K562 (cell line): ENCODE results near the gene EMP2. TPM values are rescaled to one million over a fixed set of nuclear protein-coding genes. Genes with fewer than 3 reads are reported as not detected.
A peak's percentile ranks its signal among the peaks of the same experiment; 100 is the strongest.

Experiments
- ATAC-seq: fragments of 200-7000 bp; cut with Tn5 transposase; 3 replicates; pipeline ENCODE4 v1.9.1; 2020; ENCODE audit warnings: moderate library complexity
- BruUV-seq: library from RNA; stranded (reverse); fragments of 400-500 nt; replicated peaks from 2 replicates; lab custom pipeline; 2021; lab: Mats Ljungman, UMichigan
- CTCF ChIA-PET: fragments of 300-600 bp; formaldehyde crosslinking; extraction: SDS; loops from one replicate; lab custom pipeline; 2021; ENCODE audit warnings: low intra/inter-chr PET ratio; lab: Yijun Ruan, JAX
- POLR2A ChIA-PET: fragments of 300-600, 350-650 bp; sonication (Branson Sonifier 250); formaldehyde crosslinking; extraction: SDS; loops from one replicate; lab custom pipeline; 2021; ENCODE audit warnings: antibody characterized with exemption, inconsistent platforms; lab: Yijun Ruan, JAX
- DNase-seq, 4 experiments: peaks; one replicate each; pipeline versions ENCODE4 v3.0.0 to v3.0.0-alpha.2; 2011 to 2018; ENCODE audit warnings: low spot score in 3 of 4, mixed read lengths in 3 of 4; ENCODE audit errors: extremely low read depth in 1 of 4
- FAIRE-seq: peaks from 2 replicates; lab custom pipeline; 2011; peaks lifted over from hg19 to GRCh38; lab: Jason Lieb, UNC
- H2AFZ ChIP-seq: 2 replicates; pipeline ENCODE4 v1.6.0; 2011; ENCODE audit warnings: low read depth, low read length, control low read depth, inconsistent platforms
- H3K27ac ChIP-seq: fragments of 200-600 bp; 3 replicates; pipeline ENCODE4 v1.8.0; 2011; ENCODE audit warnings: low read depth, mild to moderate bottlenecking, control low read depth, inconsistent platforms, low read length, moderate library complexity, mixed read lengths; ENCODE audit errors: extremely low read depth
- H3K27me3 ChIP-seq, 2 experiments: fragments of 300-600 bp in 1 of 2; 2 replicates in 1 of 2; 3 replicates in 1 of 2; pipeline versions ENCODE4 v1.6.0 to v1.8.0; 2011; ENCODE audit warnings: inconsistent platforms in 2 of 2, low read length in 2 of 2, mild to moderate bottlenecking in 1 of 2, mixed read lengths in 1 of 2, moderate library complexity in 1 of 2; ENCODE audit not compliant: control insufficient read depth in 2 of 2, insufficient read depth in 2 of 2
- H3K36me3 ChIP-seq: fragments of 300-600 bp; 3 replicates; pipeline ENCODE4 v1.8.0; 2011; ENCODE audit warnings: mild to moderate bottlenecking, low read length, inconsistent platforms; ENCODE audit not compliant: control insufficient read depth, insufficient read depth
- H3K4me1 ChIP-seq, 2 experiments: fragments of 200-600 bp in 1 of 2; replicated peaks in 1 of 2; 2 replicates in 1 of 2; 3 replicates in 1 of 2; pipeline versions ENCODE4 v1.5.1 to v1.8.0; 2011; ENCODE audit warnings: inconsistent platforms in 2 of 2, low read length in 2 of 2, mild to moderate bottlenecking in 1 of 2, mixed read lengths in 1 of 2, moderate library complexity in 1 of 2; ENCODE audit not compliant: control insufficient read depth in 2 of 2, insufficient read depth in 2 of 2
- H3K4me2 ChIP-seq: 2 replicates; pipeline ENCODE4 v1.6.1; 2011; ENCODE audit warnings: low read length, control low read depth, inconsistent platforms, mixed read lengths; ENCODE audit not compliant: insufficient read depth
- H3K4me3 ChIP-seq: fragments of 200-600 bp; sonication (generic), shearing (Covaris generic); 2 replicates; pipeline ENCODE4 v1.5.1; 2016; ENCODE audit warnings: control low read depth, inconsistent platforms
- H3K79me2 ChIP-seq: fragments of 200-600 bp; 3 replicates; pipeline ENCODE4 v1.8.0; 2011; ENCODE audit warnings: low read length, inconsistent platforms; ENCODE audit not compliant: control insufficient read depth, insufficient read depth
- H3K9ac ChIP-seq, 2 experiments: 2 replicates each; pipeline versions ENCODE4 v1.6.0 to v1.6.1; 2011; ENCODE audit warnings: low read depth in 2 of 2, low read length in 2 of 2, control low read depth in 1 of 2, inconsistent platforms in 1 of 2, mild to moderate bottlenecking in 1 of 2, mixed read lengths in 1 of 2; ENCODE audit not compliant: insufficient read depth in 1 of 2
- H3K9me1 ChIP-seq: one replicate; pipeline ENCODE4 v1.6.0; 2011; ENCODE audit warnings: inconsistent platforms, mild to moderate bottlenecking, low read length, moderate library complexity; ENCODE audit not compliant: control insufficient read depth, insufficient read depth
- H3K9me3 ChIP-seq: replicated peaks from 2 replicates; pipeline ENCODE4 v1.5.1; 2011; ENCODE audit warnings: low read depth, low read length, inconsistent platforms; ENCODE audit not compliant: control insufficient read depth, insufficient read depth
- H4K20me1 ChIP-seq: replicated peaks from 2 replicates; pipeline ENCODE4 v1.6.1; 2011; ENCODE audit warnings: low read length, inconsistent platforms, mixed read lengths; ENCODE audit not compliant: control insufficient read depth, insufficient read depth
- C11orf30 ChIP-seq: fragments of 450-650 bp; IDR thresholded peaks from 2 replicates; pipeline ENCODE4 v1.6.1; 2016; ENCODE audit warnings: low read depth, mild to moderate bottlenecking
- WGBS: fragments of 100-300 bp; shearing (Covaris generic); methylation state at CpG from one replicate; pipeline ENCODE4 v1.1.6; 2016; ENCODE audit warnings: low coverage, mixed read lengths; ENCODE audit not compliant: insufficient coverage; ENCODE audit errors: missing lambda C conversion rate; 5-methylcytosine and 5-hydroxymethylcytosine counted together
- in situ Hi-C: fragments of 300-500 bp; cut with MboI; formaldehyde crosslinking; loops from 4 replicates; pipeline ENCODE4 v1.15.0; 2018; ENCODE audit warnings: inconsistent platforms, mixed read lengths
- intact Hi-C: fragments of 100-400 bp; cut with micrococcal nuclease; formaldehyde crosslinking; loops from 2 replicates; pipeline ENCODE4 v1.14.2; 2022
- polyA plus RNA-seq, 8 experiments: library from polyadenylated mRNA; depleted of rRNA in 4 of 8; stranded (reverse) in 5 of 8; unstranded in 3 of 8; fragments of >200 nt; fragmentation: Nextera tagmentation in 2 of 8; fragmentation: Illumina TruSeq in 1 of 8; extraction: Ambion mirVana in 2 of 8; extraction: Trizol in 1 of 8; gene quantifications; 2 replicates each; pipeline versions ENCODE4 v1.2.1 to v1.2.3, GENCODE V29; 2011 to 2014; ENCODE audit warnings: inconsistent platforms in 1 of 8, missing spikeins in 1 of 8
- total RNA-seq, 7 experiments: library from RNA; depleted of rRNA in 6 of 7; stranded (reverse); fragments of >200 nt in 6 of 7; fragmentation: Illumina TruSeq in 2 of 7; extraction: Trizol in 2 of 7; gene quantifications; 2 replicates each; pipeline versions ENCODE4 v1.2.1 to v1.2.3, GENCODE V29; 2011 to 2021; ENCODE audit warnings: low replicate concordance in 1 of 7
- TF ChIP-seq, protein P1 (sequence below): sonication (generic); formaldehyde crosslinking; IDR thresholded peaks from 2 replicates; pipeline ENCODE4 v1.5.0; 2020; ENCODE audit warnings: missing genetic modification reagents
- TF ChIP-seq, protein P2 (sequence below): fragments of 450-650 bp; formaldehyde crosslinking; IDR thresholded peaks from 2 replicates; pipeline ENCODE4 v1.4.0; 2020; ENCODE audit warnings: mild to moderate bottlenecking, mixed read lengths

EMP2 gene
- total and polyA plus RNA-seq, 9 of the 15 experiments (the other 6 are each of a cell fraction or from before 2014, with no cell fraction given), result 0.73 to 6.2 (median 3.1) TPM

DNA sequence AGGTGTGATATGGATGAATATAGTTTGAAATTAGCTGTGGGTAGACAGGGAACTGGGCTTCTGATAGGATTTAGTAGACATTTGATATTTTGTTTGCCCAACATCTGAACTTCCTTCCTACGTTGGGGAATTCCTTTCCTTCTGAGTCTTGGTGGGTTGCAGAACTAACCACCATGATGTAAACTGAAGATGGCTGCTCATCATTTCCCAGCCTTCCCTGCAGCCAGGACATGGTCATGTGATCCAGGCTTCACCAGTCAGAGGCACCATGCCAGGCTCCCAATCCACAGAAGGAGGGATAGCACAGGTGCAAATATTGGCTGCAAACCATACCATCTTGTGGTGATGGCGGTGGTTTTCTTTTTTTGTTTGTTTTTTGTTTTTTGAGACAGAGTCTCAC, 57.4 kb downstream of the EMP2 start:
- Histone ChIP-seq H3K36me3 (no peaks in the 10 kb centered on the region), H3K4me1 (no peaks in the 10 kb centered on the region), H3K9me3 (no peaks in the 10 kb centered on the region), H2AFZ (no peak overlapping the region), H4K20me1 (no peaks in the 10 kb centered on the region), H3K9ac (no peak overlapping the region), H3K4me2 (no peak overlapping the region), H3K9me1 (no peaks in the 10 kb centered on the region), H3K27me3 (peaks cover 11 to 13% of the 10 kb centered on the region in 2 experiments; a peak in 4 of 5 replicates), H3K4me3 (no peak overlapping the region), H3K79me2 (no peaks in the 10 kb centered on the region), H3K27ac (no peak overlapping the region)
- TF ChIP-seq, protein P1, sequence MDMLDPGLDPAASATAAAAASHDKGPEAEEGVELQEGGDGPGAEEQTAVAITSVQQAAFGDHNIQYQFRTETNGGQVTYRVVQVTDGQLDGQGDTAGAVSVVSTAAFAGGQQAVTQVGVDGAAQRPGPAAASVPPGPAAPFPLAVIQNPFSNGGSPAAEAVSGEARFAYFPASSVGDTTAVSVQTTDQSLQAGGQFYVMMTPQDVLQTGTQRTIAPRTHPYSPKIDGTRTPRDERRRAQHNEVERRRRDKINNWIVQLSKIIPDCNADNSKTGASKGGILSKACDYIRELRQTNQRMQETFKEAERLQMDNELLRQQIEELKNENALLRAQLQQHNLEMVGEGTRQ (CRISPR knock-in tag), result 0 out of 2 replicates have a peak, but pooled peaks have one; percentile 28
- TF ChIP-seq, protein P2, sequence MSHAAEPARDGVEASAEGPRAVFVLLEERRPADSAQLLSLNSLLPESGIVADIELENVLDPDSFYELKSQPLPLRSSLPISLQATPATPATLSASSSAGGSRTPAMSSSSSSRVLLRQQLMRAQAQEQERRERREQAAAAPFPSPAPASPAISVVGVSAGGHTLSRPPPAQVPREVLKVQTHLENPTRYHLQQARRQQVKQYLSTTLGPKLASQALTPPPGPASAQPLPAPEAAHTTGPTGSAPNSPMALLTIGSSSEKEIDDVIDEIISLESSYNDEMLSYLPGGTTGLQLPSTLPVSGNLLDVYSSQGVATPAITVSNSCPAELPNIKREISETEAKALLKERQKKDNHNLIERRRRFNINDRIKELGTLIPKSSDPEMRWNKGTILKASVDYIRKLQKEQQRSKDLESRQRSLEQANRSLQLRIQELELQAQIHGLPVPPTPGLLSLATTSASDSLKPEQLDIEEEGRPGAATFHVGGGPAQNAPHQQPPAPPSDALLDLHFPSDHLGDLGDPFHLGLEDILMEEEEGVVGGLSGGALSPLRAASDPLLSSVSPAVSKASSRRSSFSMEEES (CRISPR knock-in tag), result peak; percentile 49
- TF ChIP-seq C11orf30, result no peak
- BruUV-seq, result no TSS peak
- POLR2A ChIA-PET, result interaction anchor here (0.6 kb wide), 1 partner anchor 217 kb away, joined by 3 read pairs; no protein-coding TSS in a partner anchor
- WGBS, result 0% methylated on average over 2 of the region's 2 CpGs
- CTCF ChIA-PET, result interaction anchor here (0.7 to 2.4 kb wide), 3 partner anchors 91 to 376 kb away, joined by 4 to 26 read pairs (median 4); no protein-coding TSS in a partner anchor
- no peak for FAIRE-seq
- ATAC-seq, result no peak
- in situ Hi-C loops (no loop called here), intact Hi-C loops (loop anchor here (5.0 kb wide), 1 partner anchor 104 kb away; no protein-coding TSS in a partner anchor)
- DNase-seq, result no peak
